Liver (tissue), 3 donors: ENCODE measurements around the gene PTGS2.

Experiments
- EGR1 ChIP-seq, 2 donors: IDR thresholded peaks; 2 replicates each; pipeline ENCODE4 v1.6.1; 2016 to 2018; ENCODE audit warnings: antibody characterized with exemption in 2 of 2, low read depth in 2 of 2
- JUND ChIP-seq, 2 donors: IDR thresholded peaks; 2 replicates each; pipeline ENCODE4 v1.6.1; 2016; ENCODE audit warnings: antibody characterized with exemption in 2 of 2
- RXRA ChIP-seq, 2 donors: IDR thresholded peaks; 2 replicates each; pipeline ENCODE4 v1.6.1; 2017 to 2018; ENCODE audit warnings: antibody characterized with exemption in 2 of 2, mild to moderate bottlenecking in 1 of 2
- YY1 ChIP-seq: IDR thresholded peaks from 2 replicates; pipeline ENCODE4 v1.6.1; 2016; ENCODE audit warnings: antibody characterized with exemption, mild to moderate bottlenecking
- ZBTB33 ChIP-seq: IDR thresholded peaks from 2 replicates; pipeline ENCODE4 v1.6.1; 2016; ENCODE audit warnings: antibody characterized with exemption
- TF ChIP-seq, protein P1 (sequence below): fragments of 150-350 bp; IDR thresholded peaks from 2 replicates; pipeline ENCODE4 v1.5.1; 2017; ENCODE audit warnings: improper control_type of control experiment, low read depth, low read length; ENCODE audit not compliant: missing input control
- donor health status: healthy.
- donor health status: healthy.

GRCh38 chr1:186710696-186711095 is 30.5 kb upstream of the PTGS2 start:
- TF ChIP-seq EGR1 (IDR thresholded peaks at IDR 0.05; ENCODE audit: low read depth in 2 of 2) (no peak), RXRA (IDR thresholded peaks at IDR 0.05) (no peak), ZBTB33 (no peak), JUND (IDR thresholded peaks at IDR 0.05) (no peak), YY1 (no peak)
- TF ChIP-seq, protein P1, sequence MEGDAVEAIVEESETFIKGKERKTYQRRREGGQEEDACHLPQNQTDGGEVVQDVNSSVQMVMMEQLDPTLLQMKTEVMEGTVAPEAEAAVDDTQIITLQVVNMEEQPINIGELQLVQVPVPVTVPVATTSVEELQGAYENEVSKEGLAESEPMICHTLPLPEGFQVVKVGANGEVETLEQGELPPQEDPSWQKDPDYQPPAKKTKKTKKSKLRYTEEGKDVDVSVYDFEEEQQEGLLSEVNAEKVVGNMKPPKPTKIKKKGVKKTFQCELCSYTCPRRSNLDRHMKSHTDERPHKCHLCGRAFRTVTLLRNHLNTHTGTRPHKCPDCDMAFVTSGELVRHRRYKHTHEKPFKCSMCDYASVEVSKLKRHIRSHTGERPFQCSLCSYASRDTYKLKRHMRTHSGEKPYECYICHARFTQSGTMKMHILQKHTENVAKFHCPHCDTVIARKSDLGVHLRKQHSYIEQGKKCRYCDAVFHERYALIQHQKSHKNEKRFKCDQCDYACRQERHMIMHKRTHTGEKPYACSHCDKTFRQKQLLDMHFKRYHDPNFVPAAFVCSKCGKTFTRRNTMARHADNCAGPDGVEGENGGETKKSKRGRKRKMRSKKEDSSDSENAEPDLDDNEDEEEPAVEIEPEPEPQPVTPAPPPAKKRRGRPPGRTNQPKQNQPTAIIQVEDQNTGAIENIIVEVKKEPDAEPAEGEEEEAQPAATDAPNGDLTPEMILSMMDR, result no peak
